Fibroblast of lung (primary cell): ENCODE data around the gene C10orf71.

Source experiments
- CTCF ChIP-seq, 2 donors: IDR thresholded peaks in 1 of 2; conservative IDR thresholded peaks in 1 of 2; 1 replicate in 1 of 2; 2 replicates in 1 of 2; pipeline ENCODE4 v1.5.1; 2011 to 2012; ENCODE audit warnings: low read length in 2 of 2, control low read depth in 1 of 2, inconsistent platforms in 1 of 2, low read depth in 1 of 2, mild to moderate bottlenecking in 1 of 2
- EZH2 ChIP-seq: IDR thresholded peaks from 2 replicates; pipeline ENCODE4 v1.5.1; 2012; ENCODE audit warnings: low read length, control low read depth, mild to moderate bottlenecking; ENCODE audit errors: missing control alignments

- TF ChIP-seq EZH2 (no peak), CTCF (conservative IDR thresholded peaks at IDR 0.05 in 1 of 2, IDR thresholded peaks at IDR 0.05 in 1 of 2; ENCODE audit: low read depth in 1 of 2, low read length in 2 of 2) (no peak)
These were observed 69.3 kb downstream of the C10orf71 start for GRCh38 chr10:49368256-49368655.
